A549 treated with DMSO at 1 μM for 4 hours (cell line): ENCODE data around the gene ZNF207. TPM values are rescaled to one million over a fixed set of nuclear protein-coding genes. Genes with fewer than 3 reads are reported as not detected.

Experiments used
- total RNA-seq: library from RNA; stranded (reverse); fragments of 200-300 nt; extraction: Qiagen RNA extraction; gene quantifications from 5 replicates; pipeline ENCODE4 v1.2.3, GENCODE V29; 2022; ENCODE audit warnings: low read depth

Gene ZNF207
- 246 to 266 TPM (median 252 TPM) in 5 replicates for total RNA-seq

GRCh38 chr17:32349854-32350665 is at the start of gene ZNF207:
TSS of gene ZNF207 (plus strand) at chr17:32350157. CDS start at chr17:32350286, 129 bp downstream.

GRCh38 chr17:32341857-32342602 is 7.9 kb upstream of the ZNF207 start, which contains the start of gene C17orf75:
TSS of gene C17orf75 (minus strand) at chr17:32342173. CDS start at chr17:32342139, 34 bp downstream.

Other genes with a start within 250 kb of the ZNF207 start
- gene RHOT1, start 207.7 kb upstream of the ZNF207 start, total RNA-seq = 18.3 to 31.1 TPM (median 28.3 TPM) in 5 replicates
- gene RHBDL3, start 84.3 kb upstream of the ZNF207 start, total RNA-seq = 3.5 to 5.8 TPM (median 4.7 TPM) in 5 replicates
- gene C17orf75, start 8.0 kb upstream of the ZNF207 start, total RNA-seq = 27.0 to 35.3 TPM (median 28.8 TPM) in 5 replicates
- gene PSMD11, start 94.4 kb downstream of the ZNF207 start, total RNA-seq = 190 to 235 TPM (median 210 TPM) in 5 replicates
- 2.9 to 4.3 TPM (median 3.5 TPM) in 5 replicates for gene CDK5R1, start 136.8 kb downstream of the ZNF207 start, total RNA-seq